IPS-20b (cell line): Measurements from ENCODE around the gene CTNNBL1.
"Not testable (repeated sequence)": the region's sequence is repeated elsewhere in the genome, so short reads cannot be mapped to it uniquely, and the experiment has no call there.

Experiments used
- H3K27ac ChIP-seq: one replicate; pipeline ENCODE4 v1.5.1; 2013; ENCODE audit warnings: low read length
- H3K27me3 ChIP-seq: 2 replicates; pipeline ENCODE4 v1.6.1; 2013; ENCODE audit warnings: mild to moderate bottlenecking, low read length, inconsistent platforms; ENCODE audit not compliant: insufficient read depth
- H3K36me3 ChIP-seq: 2 replicates; pipeline ENCODE4 v1.6.1; 2013; ENCODE audit warnings: low read depth, mild to moderate bottlenecking, inconsistent platforms, low read length, moderate library complexity; ENCODE audit not compliant: insufficient read depth
- H3K4me1 ChIP-seq: 2 replicates; pipeline ENCODE4 v1.6.1; 2013; ENCODE audit warnings: mild to moderate bottlenecking, control low read depth, inconsistent platforms, low read length, moderate library complexity; ENCODE audit not compliant: insufficient read depth
- H3K4me3 ChIP-seq: 2 replicates; pipeline ENCODE4 v1.5.1; 2013; ENCODE audit warnings: mild to moderate bottlenecking, low read length, inconsistent platforms
- H3K9ac ChIP-seq: 2 replicates; pipeline ENCODE4 v1.6.1; 2013; ENCODE audit warnings: low read depth, mild to moderate bottlenecking, inconsistent platforms, low read length, moderate library complexity
- H3K9me3 ChIP-seq: 2 replicates; pipeline ENCODE4 v1.6.1; 2013; ENCODE audit warnings: mild to moderate bottlenecking, low read depth, low read length, inconsistent platforms; ENCODE audit not compliant: insufficient read depth

Gene CTNNBL1

GRCh38 chr20:37664595-37664994 lies 29.2 kb upstream of the CTNNBL1 start:
- not testable (repeated sequence) for H3K4me3 ChIP-seq, H3K9ac ChIP-seq, H3K36me3 ChIP-seq, H3K27ac ChIP-seq, H3K9me3 ChIP-seq, H3K27me3 ChIP-seq, H3K4me1 ChIP-seq

- Histone ChIP-seq H3K9ac (no peak overlapping the region), H3K4me1 (peaks cover 3% of the 10 kb centered on the region; the same call in 1 of the 2 replicates), H3K9me3 (no peaks in the 10 kb centered on the region), H3K4me3 (no peak overlapping the region), H3K27ac (no peak overlapping the region), H3K27me3 (no peaks in the 10 kb centered on the region), H3K36me3 (no peaks in the 10 kb centered on the region)
Observed at GRCh38 chr20:37668166-37668565, 25.7 kb upstream of the CTNNBL1 start.

DNA sequence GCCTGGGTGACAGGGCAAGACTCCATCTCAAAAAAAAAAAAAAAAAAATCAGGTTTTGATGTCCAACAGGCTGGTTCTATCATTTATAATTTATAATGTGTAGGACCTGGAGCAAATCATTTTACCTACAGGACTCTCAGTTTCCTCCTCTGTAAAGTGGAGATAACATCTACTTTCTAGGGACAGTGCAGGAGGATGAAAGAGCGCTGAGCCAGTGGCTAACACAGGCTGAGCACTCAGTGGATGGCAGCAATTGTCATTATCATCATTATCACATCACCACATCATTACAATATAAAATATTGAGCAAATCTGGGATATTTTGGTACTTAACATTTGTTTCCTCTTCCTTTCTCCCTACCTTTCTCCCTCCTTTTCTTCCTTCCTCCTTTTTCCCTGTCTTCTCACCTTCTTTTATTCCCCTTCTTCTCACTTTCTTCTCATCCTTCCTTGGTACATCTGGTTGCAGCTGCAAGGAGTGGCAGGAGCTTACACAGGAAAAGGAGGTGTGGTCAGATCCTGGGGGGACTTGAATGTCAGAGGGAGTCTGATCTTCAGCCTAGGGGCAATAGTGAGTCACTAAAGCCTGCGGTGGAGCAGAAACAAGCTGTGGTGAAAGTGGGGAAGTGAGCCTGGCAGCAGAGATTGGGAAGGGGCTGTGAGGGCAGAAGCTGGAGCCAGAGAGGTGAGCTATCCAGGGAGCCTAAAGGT lies 24.6 kb upstream of the CTNNBL1 start:
- Histone ChIP-seq H3K9me3 (no peaks in the 10 kb centered on the region), H3K9ac (no peak overlapping the region), H3K27me3 (no peaks in the 10 kb centered on the region), H3K4me3 (no peak overlapping the region), H3K36me3 (no peaks in the 10 kb centered on the region), H3K4me1 (peaks cover 3% of the 10 kb centered on the region; the same call in 1 of the 2 replicates), H3K27ac (no peak overlapping the region)

GRCh38 chr20:37669773-37670236 lies 24.0 kb upstream of the CTNNBL1 start:
- H3K4me1 ChIP-seq, result peaks cover 3% of the 10 kb centered on the region; the same call in 1 of the 2 replicates
- no peak overlapping the region for H3K27ac ChIP-seq
- H3K36me3 ChIP-seq, result no peaks in the 10 kb centered on the region
- no peaks in the 10 kb centered on the region for H3K9me3 ChIP-seq
- no peak overlapping the region for H3K4me3 ChIP-seq
- H3K9ac ChIP-seq, result no peak overlapping the region
- no peaks in the 10 kb centered on the region for H3K27me3 ChIP-seq

DNA sequence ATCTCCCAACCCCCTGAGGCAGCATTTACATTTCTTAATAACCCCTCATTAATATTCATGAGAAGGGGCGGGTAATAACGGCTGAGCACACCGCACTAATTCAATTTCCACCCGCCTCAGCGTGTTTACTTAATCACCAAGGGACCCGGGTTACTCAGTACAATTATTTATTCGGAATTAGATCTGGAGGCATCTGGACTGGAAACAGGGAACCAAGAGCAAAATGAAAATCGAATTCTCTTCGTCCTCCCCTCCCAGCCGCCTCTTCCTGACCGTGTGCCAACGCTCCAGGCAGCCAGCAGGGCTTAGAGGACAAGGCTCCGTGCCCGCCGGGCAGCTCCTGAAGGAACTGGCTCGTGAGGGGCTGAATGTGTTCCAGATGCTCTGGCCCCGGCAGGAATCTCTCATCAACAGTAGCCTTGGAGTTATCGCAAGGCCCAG lies 23.5 kb upstream of the CTNNBL1 start:
- H3K4me3 ChIP-seq, result no peak overlapping the region

GRCh38 chr20:37672143-37672542 lies 21.7 kb upstream of the CTNNBL1 start:
- H3K27me3 ChIP-seq, result no peaks in the 10 kb centered on the region
- no peak overlapping the region for H3K4me3 ChIP-seq
- H3K27ac ChIP-seq, result no peak overlapping the region
- H3K9me3 ChIP-seq, result no peaks in the 10 kb centered on the region
- H3K4me1 ChIP-seq, result peaks cover 3% of the 10 kb centered on the region; the same call in 1 of the 2 replicates
- H3K9ac ChIP-seq, result no peak overlapping the region
- no peaks in the 10 kb centered on the region for H3K36me3 ChIP-seq

More for the DNA sequence above, 23.5 kb upstream of the CTNNBL1 start:
- no peak overlapping the region for H3K27ac ChIP-seq
- H3K4me1 ChIP-seq, result peaks cover 3% of the 10 kb centered on the region; the same call in 1 of the 2 replicates
- no peaks in the 10 kb centered on the region for H3K36me3 ChIP-seq
- H3K9ac ChIP-seq, result no peak overlapping the region
- no peaks in the 10 kb centered on the region for H3K27me3 ChIP-seq
- H3K9me3 ChIP-seq, result no peaks in the 10 kb centered on the region

DNA sequence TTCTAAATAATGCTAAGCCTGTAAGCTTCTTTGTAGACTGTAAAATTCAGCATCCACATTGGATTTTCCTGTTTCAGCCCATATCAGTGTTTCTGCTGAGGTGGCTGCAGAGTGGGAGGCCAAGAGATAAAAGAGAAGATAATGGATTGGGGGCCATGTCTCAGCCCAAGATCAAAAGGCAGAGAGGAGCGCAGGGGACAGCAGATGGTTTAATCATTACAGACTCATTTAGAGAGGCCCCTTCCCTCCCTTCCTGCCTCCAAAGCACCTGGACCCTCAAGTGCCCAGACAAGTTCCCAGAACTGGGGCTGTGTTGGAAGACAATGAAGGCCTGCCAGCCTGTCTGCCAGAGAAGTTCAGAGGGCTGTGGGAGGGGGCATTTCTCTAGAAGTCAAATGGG lies 20.4 kb upstream of the CTNNBL1 start:
- H3K27ac ChIP-seq, result no peak overlapping the region
- H3K27me3 ChIP-seq, result no peaks in the 10 kb centered on the region
- H3K4me3 ChIP-seq, result no peak overlapping the region
- peaks cover 3% of the 10 kb centered on the region; the same call in 1 of the 2 replicates for H3K4me1 ChIP-seq
- H3K9me3 ChIP-seq, result no peaks in the 10 kb centered on the region
- H3K36me3 ChIP-seq, result no peaks in the 10 kb centered on the region
- no peak overlapping the region for H3K9ac ChIP-seq

GRCh38 chr20:37676440-37676839 lies 17.4 kb upstream of the CTNNBL1 start:
- Histone ChIP-seq H3K9me3 (no peaks in the 10 kb centered on the region), H3K27me3 (no peaks in the 10 kb centered on the region), H3K4me1 (no peaks in the 10 kb centered on the region), H3K36me3 (no peaks in the 10 kb centered on the region), H3K4me3 (no peak overlapping the region), H3K9ac (no peak overlapping the region), H3K27ac (no peak overlapping the region)

GRCh38 chr20:37677969-37678861 lies 15.6 kb upstream of the CTNNBL1 start:
- Histone ChIP-seq H3K9me3 (no peaks in the 10 kb centered on the region), H3K36me3 (no peaks in the 10 kb centered on the region), H3K9ac (no peak overlapping the region), H3K4me1 (no peaks in the 10 kb centered on the region), H3K27me3 (no peaks in the 10 kb centered on the region), H3K4me3 (no peak overlapping the region), H3K27ac (no peak overlapping the region)

DNA sequence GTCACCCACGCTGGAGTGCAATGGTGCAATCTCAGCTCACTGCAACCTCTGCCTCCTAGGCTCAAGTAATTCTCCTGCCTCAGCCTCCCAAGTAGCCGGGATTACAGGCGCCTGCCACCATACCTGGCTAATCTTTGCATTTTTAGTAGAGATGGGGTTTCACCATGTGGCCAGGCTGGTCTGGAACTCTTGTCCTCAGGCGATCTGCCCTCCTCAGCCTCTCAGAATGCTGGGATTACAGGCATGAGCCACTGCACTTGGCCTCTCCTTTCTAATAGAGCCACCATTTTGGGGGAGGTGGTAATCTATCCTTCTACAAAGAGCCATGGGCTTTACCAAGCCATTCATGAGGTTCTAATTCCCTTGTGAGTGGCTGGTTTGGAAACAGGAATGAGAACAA lies 14.1 kb upstream of the CTNNBL1 start:
- H3K36me3 ChIP-seq, H3K27ac ChIP-seq, H3K27me3 ChIP-seq, H3K9me3 ChIP-seq, H3K4me3 ChIP-seq, H3K4me1 ChIP-seq, H3K9ac ChIP-seq: not testable (repeated sequence)

DNA sequence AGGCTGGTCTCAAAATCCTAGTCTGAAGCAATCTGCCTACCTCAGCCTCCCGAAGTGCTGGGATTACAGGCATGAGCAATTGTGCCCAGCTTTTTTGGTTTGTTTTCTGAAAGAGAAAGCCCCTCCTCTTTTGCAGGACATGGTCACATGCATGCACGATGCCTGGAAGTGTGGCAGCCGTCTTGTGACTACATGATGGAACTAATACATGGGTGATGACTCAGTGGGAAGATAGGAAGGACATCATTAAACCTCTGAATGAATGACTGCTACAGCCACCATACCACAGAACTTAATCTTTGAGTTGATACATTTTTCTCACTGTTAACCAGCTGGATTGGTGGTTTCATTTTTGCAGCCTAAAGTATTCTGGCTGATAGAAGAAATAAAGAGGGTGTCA lies 13.4 kb upstream of the CTNNBL1 start:
- H3K4me1 ChIP-seq, result no peaks in the 10 kb centered on the region
- no peak overlapping the region for H3K4me3 ChIP-seq
- H3K27ac ChIP-seq, result no peak overlapping the region
- 0 out of 2 replicates have a peak, but pooled peaks cover 4% of the 10 kb centered on the region for H3K27me3 ChIP-seq
- no peak overlapping the region for H3K9ac ChIP-seq
- H3K9me3 ChIP-seq, result no peaks in the 10 kb centered on the region
- no peaks in the 10 kb centered on the region for H3K36me3 ChIP-seq
